SW 1271 (cell line): Measurements from ENCODE around the gene MRPL14.
A peak's percentile ranks its signal among the peaks of the same experiment; 100 is the strongest.

Experiments used
- DNase-seq, 2 experiments: peaks; one replicate each; lab custom pipeline; 2025; lab: John Stamatoyannopoulos, UW

The MRPL14 gene

GRCh38 chr6:44122801-44123200 lies 4.5 kb downstream of the MRPL14 start:
- no peak for DNase-seq

- DNase-seq = no peak
Observed at GRCh38 chr6:44120692-44121443, 6.4 kb downstream of the MRPL14 start.

- no peak for DNase-seq
Observed at GRCh38 chr6:44119704-44120262, 7.5 kb downstream of the MRPL14 start.

- DNase-seq = no peak
Observed at GRCh38 chr6:44117397-44118128, 9.7 kb downstream of the MRPL14 start.

GRCh38 chr6:44116641-44117382 lies 10.4 kb downstream of the MRPL14 start:
- DNase-seq = peak in 1 of 2 experiments; percentile 22

GRCh38 chr6:44115866-44116265 lies 11.4 kb downstream of the MRPL14 start:
- peak in 1 of 2 experiments; percentile 40 for DNase-seq

- no peak for DNase-seq
Observed at GRCh38 chr6:44113414-44113813, 13.8 kb downstream of the MRPL14 start.

GRCh38 chr6:44111434-44112417 lies 15.5 kb downstream of the MRPL14 start:
- DNase-seq = no peak

- no peak for DNase-seq
Observed at GRCh38 chr6:44110966-44111365, 16.3 kb downstream of the MRPL14 start.

GRCh38 chr6:44110005-44110676 lies 17.1 kb downstream of the MRPL14 start:
- no peak for DNase-seq

- DNase-seq = no peak
Observed at GRCh38 chr6:44109212-44109611, 18.0 kb downstream of the MRPL14 start.

- DNase-seq = no peak
Observed at GRCh38 chr6:44108471-44108870, 18.8 kb downstream of the MRPL14 start.

- no peak for DNase-seq
Observed at GRCh38 chr6:44107017-44107416, 20.2 kb downstream of the MRPL14 start.

- no peak for DNase-seq
Observed at GRCh38 chr6:44105993-44106740, 21.1 kb downstream of the MRPL14 start.

- DNase-seq = no peak
Observed at GRCh38 chr6:44105146-44105545, 22.1 kb downstream of the MRPL14 start.

- no peak for DNase-seq
Observed at GRCh38 chr6:44104481-44105021, 22.7 kb downstream of the MRPL14 start.

GRCh38 chr6:44102527-44102926 lies 24.7 kb downstream of the MRPL14 start:
- no peak for DNase-seq

GRCh38 chr6:44101832-44102231 lies 25.4 kb downstream of the MRPL14 start:
- no peak for DNase-seq

GRCh38 chr6:44100088-44100550 lies 27.1 kb downstream of the MRPL14 start:
- DNase-seq = peak in 1 of 2 experiments; percentile 52
